Neural cell (in vitro differentiated cells): ENCODE data around the gene FURIN. TPM values are rescaled to one million over a fixed set of nuclear protein-coding genes. Genes with fewer than 3 reads are reported as not detected.

ENCODE experiments used
- H2AFZ ChIP-seq: fragments of 200-600, 300-800 bp; sonication (generic), shearing (Covaris generic); 2 replicates; pipeline ENCODE4 v1.6.0; 2014; ENCODE audit warnings: low read depth, mild to moderate bottlenecking, antibody characterized with exemption, low read length, moderate library complexity
- H3F3A ChIP-seq: fragments of 200-600 bp; shearing (Covaris generic); 2 replicates; pipeline ENCODE4 v1.6.1; 2016; ENCODE audit warnings: mild to moderate bottlenecking, moderate library complexity, mixed read lengths, antibody characterized with exemption, low read length; ENCODE audit not compliant: insufficient read depth, poor library complexity, severe bottlenecking
- H3K27ac ChIP-seq: fragments of 200-600, 300-800 bp; sonication (generic), shearing (Covaris generic); 2 replicates; pipeline ENCODE4 v1.5.1; 2014; ENCODE audit warnings: mild to moderate bottlenecking, low read length, moderate library complexity
- H3K27me3 ChIP-seq: fragments of 300-800, 200-600 bp; sonication (generic), shearing (Covaris generic); 2 replicates; pipeline ENCODE4 v1.6.0; 2014; ENCODE audit warnings: mild to moderate bottlenecking, low read depth, low read length, moderate library complexity; ENCODE audit not compliant: insufficient read depth
- H3K36me3 ChIP-seq: fragments of 300-800, 200-600 bp; sonication (generic), shearing (Covaris generic); 2 replicates; pipeline ENCODE4 v1.5.1; 2014; ENCODE audit warnings: mild to moderate bottlenecking, antibody characterized with exemption, low read length, moderate library complexity; ENCODE audit not compliant: insufficient read depth
- H3K4me2 ChIP-seq: fragments of 300-800, 200-600 bp; sonication (generic), shearing (Covaris generic); 2 replicates; pipeline ENCODE4 v1.6.0; 2014; ENCODE audit warnings: mild to moderate bottlenecking, low read length
- H3K4me3 ChIP-seq: fragments of 300-800, 200-600 bp; sonication (generic), shearing (Covaris generic); 2 replicates; pipeline ENCODE4 v1.5.1; 2014; ENCODE audit warnings: mild to moderate bottlenecking, low read length, moderate library complexity
- H3K79me2 ChIP-seq: fragments of 200-600 bp; shearing (Covaris generic); replicated peaks from 2 replicates; pipeline ENCODE4 v1.6.0; 2014; ENCODE audit warnings: mild to moderate bottlenecking, low read length, moderate library complexity; ENCODE audit not compliant: insufficient read depth
- H3K9ac ChIP-seq: fragments of 300-800, 200-600 bp; sonication (generic), shearing (Covaris generic); 2 replicates; pipeline ENCODE4 v1.6.1; 2016; ENCODE audit warnings: mild to moderate bottlenecking, low read length, mixed read lengths
- H3K9me2 ChIP-seq: fragments of 200-600 bp; shearing (Covaris generic); 2 replicates; pipeline ENCODE4 v1.6.1; 2016; ENCODE audit warnings: mild to moderate bottlenecking, low read length, mixed read lengths; ENCODE audit not compliant: insufficient read depth
- H3K9me3 ChIP-seq: fragments of 200-600, 300-800 bp; sonication (generic), shearing (Covaris generic); 2 replicates; pipeline ENCODE4 v1.6.1; 2016; ENCODE audit warnings: mild to moderate bottlenecking, mixed run types, low read length, moderate library complexity, mixed read lengths
- H4K20me1 ChIP-seq: fragments of 200-600 bp; shearing (Covaris generic); 2 replicates; pipeline ENCODE4 v1.6.1; 2016; ENCODE audit warnings: mild to moderate bottlenecking, mixed run types; ENCODE audit not compliant: insufficient read depth
- EP300 ChIP-seq: fragments of 450-650 bp; conservative IDR thresholded peaks from 2 replicates; pipeline ENCODE4 v1.6.1; 2014; ENCODE audit warnings: antibody characterized with exemption, mild to moderate bottlenecking, moderate library complexity; ENCODE audit not compliant: poor library complexity, severe bottlenecking
- EZH2 ChIP-seq: fragments of 200-600, 300-800 bp; shearing (Covaris generic), sonication (generic); IDR thresholded peaks from 2 replicates; pipeline ENCODE4 v1.6.1; 2014; ENCODE audit warnings: antibody characterized with exemption, low read length, borderline replicate concordance, mild to moderate bottlenecking; ENCODE audit not compliant: insufficient read depth, poor library complexity, severe bottlenecking
- MXI1 ChIP-seq: fragments of 450-650 bp; conservative IDR thresholded peaks from 2 replicates; pipeline ENCODE4 v1.6.1; 2014; ENCODE audit warnings: antibody characterized with exemption, mild to moderate bottlenecking; ENCODE audit not compliant: poor library complexity, severe bottlenecking
- POLR2AphosphoS5 ChIP-seq: IDR thresholded peaks from 2 replicates; pipeline ENCODE4 v1.6.1; 2012
- RAD21 ChIP-seq: fragments of 450-650 bp; conservative IDR thresholded peaks from 2 replicates; pipeline ENCODE4 v1.6.1; 2014; ENCODE audit warnings: antibody characterized with exemption, mild to moderate bottlenecking, moderate library complexity
- SMC3 ChIP-seq: fragments of 450-650 bp; conservative IDR thresholded peaks from 2 replicates; pipeline ENCODE4 v1.6.1; 2014; ENCODE audit warnings: antibody characterized with exemption, mild to moderate bottlenecking, moderate library complexity; ENCODE audit not compliant: poor library complexity
- TAF1 ChIP-seq: IDR thresholded peaks from 2 replicates; pipeline ENCODE4 v1.6.1; 2012; ENCODE audit warnings: low read depth
- polyA plus RNA-seq: library from polyadenylated mRNA; depleted of rRNA; stranded (reverse); fragments of >200 nt; gene quantifications from 2 replicates; pipeline ENCODE4 v1.2.3, GENCODE V29; 2014
- TF ChIP-seq, protein P1 (sequence below): fragments of 450-650 bp; IDR thresholded peaks from 2 replicates; pipeline ENCODE4 v1.5.1; 2014; ENCODE audit warnings: antibody characterized with exemption, mild to moderate bottlenecking, moderate library complexity; ENCODE audit not compliant: poor library complexity, severe bottlenecking
- TF ChIP-seq, protein P2 (sequence below): IDR thresholded peaks from 2 replicates; pipeline ENCODE4 v1.6.1; 2012; ENCODE audit warnings: borderline replicate concordance

Gene FURIN
- polyA plus RNA-seq, 1 donor from 2014 or later = 4.3 TPM

- no peak overlapping the region for H2AFZ ChIP-seq
- H3F3A ChIP-seq = no peaks in the 10 kb centered on the region
- no peaks in the 10 kb centered on the region for H3K9me2 ChIP-seq
- H3K4me3 ChIP-seq = no peak overlapping the region
- H3K9ac ChIP-seq = no peak overlapping the region
- H3K36me3 ChIP-seq = no peaks in the 10 kb centered on the region
- H4K20me1 ChIP-seq = no peaks in the 10 kb centered on the region
- no peaks in the 10 kb centered on the region for H3K9me3 ChIP-seq
- no peaks in the 10 kb centered on the region for H3K27me3 ChIP-seq
- no peak overlapping the region for H3K4me2 ChIP-seq
- H3K27ac ChIP-seq = no peak overlapping the region
- TF ChIP-seq SMC3 = no peak
- TF ChIP-seq RAD21 = no peak
- TF ChIP-seq MXI1 = no peak
- no peak for TF ChIP-seq POLR2AphosphoS5
- TF ChIP-seq, protein P1, sequence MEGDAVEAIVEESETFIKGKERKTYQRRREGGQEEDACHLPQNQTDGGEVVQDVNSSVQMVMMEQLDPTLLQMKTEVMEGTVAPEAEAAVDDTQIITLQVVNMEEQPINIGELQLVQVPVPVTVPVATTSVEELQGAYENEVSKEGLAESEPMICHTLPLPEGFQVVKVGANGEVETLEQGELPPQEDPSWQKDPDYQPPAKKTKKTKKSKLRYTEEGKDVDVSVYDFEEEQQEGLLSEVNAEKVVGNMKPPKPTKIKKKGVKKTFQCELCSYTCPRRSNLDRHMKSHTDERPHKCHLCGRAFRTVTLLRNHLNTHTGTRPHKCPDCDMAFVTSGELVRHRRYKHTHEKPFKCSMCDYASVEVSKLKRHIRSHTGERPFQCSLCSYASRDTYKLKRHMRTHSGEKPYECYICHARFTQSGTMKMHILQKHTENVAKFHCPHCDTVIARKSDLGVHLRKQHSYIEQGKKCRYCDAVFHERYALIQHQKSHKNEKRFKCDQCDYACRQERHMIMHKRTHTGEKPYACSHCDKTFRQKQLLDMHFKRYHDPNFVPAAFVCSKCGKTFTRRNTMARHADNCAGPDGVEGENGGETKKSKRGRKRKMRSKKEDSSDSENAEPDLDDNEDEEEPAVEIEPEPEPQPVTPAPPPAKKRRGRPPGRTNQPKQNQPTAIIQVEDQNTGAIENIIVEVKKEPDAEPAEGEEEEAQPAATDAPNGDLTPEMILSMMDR = no peak
- TF ChIP-seq EP300 = no peak
- TF ChIP-seq TAF1 = no peak
- no peak for TF ChIP-seq EZH2
- TF ChIP-seq, protein P2, sequence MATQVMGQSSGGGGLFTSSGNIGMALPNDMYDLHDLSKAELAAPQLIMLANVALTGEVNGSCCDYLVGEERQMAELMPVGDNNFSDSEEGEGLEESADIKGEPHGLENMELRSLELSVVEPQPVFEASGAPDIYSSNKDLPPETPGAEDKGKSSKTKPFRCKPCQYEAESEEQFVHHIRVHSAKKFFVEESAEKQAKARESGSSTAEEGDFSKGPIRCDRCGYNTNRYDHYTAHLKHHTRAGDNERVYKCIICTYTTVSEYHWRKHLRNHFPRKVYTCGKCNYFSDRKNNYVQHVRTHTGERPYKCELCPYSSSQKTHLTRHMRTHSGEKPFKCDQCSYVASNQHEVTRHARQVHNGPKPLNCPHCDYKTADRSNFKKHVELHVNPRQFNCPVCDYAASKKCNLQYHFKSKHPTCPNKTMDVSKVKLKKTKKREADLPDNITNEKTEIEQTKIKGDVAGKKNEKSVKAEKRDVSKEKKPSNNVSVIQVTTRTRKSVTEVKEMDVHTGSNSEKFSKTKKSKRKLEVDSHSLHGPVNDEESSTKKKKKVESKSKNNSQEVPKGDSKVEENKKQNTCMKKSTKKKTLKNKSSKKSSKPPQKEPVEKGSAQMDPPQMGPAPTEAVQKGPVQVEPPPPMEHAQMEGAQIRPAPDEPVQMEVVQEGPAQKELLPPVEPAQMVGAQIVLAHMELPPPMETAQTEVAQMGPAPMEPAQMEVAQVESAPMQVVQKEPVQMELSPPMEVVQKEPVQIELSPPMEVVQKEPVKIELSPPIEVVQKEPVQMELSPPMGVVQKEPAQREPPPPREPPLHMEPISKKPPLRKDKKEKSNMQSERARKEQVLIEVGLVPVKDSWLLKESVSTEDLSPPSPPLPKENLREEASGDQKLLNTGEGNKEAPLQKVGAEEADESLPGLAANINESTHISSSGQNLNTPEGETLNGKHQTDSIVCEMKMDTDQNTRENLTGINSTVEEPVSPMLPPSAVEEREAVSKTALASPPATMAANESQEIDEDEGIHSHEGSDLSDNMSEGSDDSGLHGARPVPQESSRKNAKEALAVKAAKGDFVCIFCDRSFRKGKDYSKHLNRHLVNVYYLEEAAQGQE = no peak
- no peaks in the 10 kb centered on the region for H3K79me2 ChIP-seq
Measured at GRCh38 chr15:90878660-90879059, 10.3 kb downstream of the FURIN start.

DNA sequence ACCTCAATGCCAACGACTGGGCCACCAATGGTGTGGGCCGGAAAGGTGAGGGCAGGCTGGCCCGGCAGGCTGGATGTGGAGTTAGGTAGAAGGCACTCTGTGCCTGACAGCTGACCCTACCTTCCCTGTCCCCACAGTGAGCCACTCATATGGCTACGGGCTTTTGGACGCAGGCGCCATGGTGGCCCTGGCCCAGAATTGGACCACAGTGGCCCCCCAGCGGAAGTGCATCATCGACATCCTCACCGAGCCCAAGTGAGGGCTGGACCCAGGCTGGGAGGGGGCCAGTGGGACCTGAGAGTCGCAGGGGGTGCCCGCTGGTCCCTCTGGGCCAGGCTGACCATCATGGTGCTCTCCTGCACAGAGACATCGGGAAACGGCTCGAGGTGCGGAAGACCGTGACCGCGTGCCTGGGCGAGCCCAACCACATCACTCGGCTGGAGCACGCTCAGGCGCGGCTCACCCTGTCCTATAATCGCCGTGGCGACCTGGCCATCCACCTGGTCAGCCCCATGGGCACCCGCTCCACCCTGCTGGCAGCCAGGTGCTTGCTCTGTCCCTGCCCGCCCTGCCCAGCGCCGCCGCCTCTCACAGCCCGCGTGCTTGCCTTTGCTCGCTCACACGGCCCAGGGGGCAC lies 11.5 kb downstream of the FURIN start:
- no peak for TF ChIP-seq TAF1
- TF ChIP-seq, protein P1 = no peak
- no peak for TF ChIP-seq EP300
- TF ChIP-seq SMC3 = no peak
- no peak for TF ChIP-seq MXI1
- TF ChIP-seq POLR2AphosphoS5 = no peak
- no peak for TF ChIP-seq RAD21
- no peak for TF ChIP-seq EZH2
- TF ChIP-seq, protein P2 = no peak
- Histone ChIP-seq H4K20me1 (no peaks in the 10 kb centered on the region), H3F3A (no peaks in the 10 kb centered on the region), H3K4me2 (no peak overlapping the region), H3K27ac (no peak overlapping the region), H3K27me3 (no peaks in the 10 kb centered on the region), H2AFZ (no peak overlapping the region), H3K4me3 (no peak overlapping the region), H3K79me2 (no peaks in the 10 kb centered on the region), H3K9me3 (no peaks in the 10 kb centered on the region), H3K9me2 (no peaks in the 10 kb centered on the region), H3K9ac (no peak overlapping the region), H3K36me3 (no peaks in the 10 kb centered on the region)
